Cardiac ventricle fibroblast (primary cell): ENCODE measurements around the gene NPIPB13. TPM values are rescaled to one million over a fixed set of nuclear protein-coding genes. Genes with fewer than 3 reads are reported as not detected.

Source experiments
- total RNA-seq: library from RNA; depleted of rRNA; stranded (reverse); fragments of >200 nt; gene quantifications from 2 replicates; pipeline ENCODE4 v1.2.3, GENCODE V29; 2015

NPIPB13 gene
- 1.7 and 2.1 TPM in 2 replicates for total RNA-seq

DNA sequence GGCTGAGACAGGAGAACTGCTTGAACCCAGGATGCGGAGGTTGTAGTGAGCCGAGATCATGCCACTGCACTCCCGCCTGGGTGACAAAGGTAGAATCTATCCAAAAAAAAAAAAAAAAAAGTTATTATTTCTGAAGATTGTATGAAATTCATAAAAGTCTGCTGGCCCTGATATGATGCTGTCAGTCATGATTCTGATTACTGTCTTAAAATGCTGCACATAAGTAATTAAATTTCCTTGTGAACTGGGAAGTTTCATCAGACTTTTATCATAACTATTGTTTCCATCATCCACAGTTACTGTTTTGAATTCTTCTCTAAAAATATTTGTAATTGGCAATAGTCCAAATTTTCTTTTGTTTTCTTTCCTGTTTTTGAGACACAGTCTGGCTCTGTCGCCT is at the start of gene NPIPB13:
NPIPB13 (minus strand) TSS at position 101 of the 400 bp plus-strand sequence. CDS start 2,906 bp downstream, outside the sequence.

DNA sequence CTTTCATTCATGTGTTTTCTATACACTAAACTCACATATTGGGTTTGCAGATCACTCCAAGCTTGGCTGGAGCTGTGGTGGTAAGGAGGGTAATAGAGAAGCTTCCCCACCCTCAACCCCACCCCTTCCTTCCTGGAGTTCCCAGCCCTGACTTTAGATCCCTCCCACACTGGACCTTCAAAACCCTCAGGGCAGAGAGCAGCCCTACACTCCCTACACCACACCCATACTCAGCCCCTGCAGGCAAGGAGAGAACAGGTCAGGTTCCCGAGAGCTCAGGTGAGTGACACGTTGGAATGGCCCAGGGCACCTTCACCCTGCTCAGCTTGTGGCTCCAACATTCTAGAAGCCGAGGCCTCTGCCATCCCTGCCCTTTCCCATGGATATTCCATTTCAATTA is 49.2 kb downstream of the NPIPB13 start, which contains the start of gene SULT1A3:
SULT1A3 (plus strand) TSS at position 207 of the 400 bp plus-strand sequence. CDS start 1,474 bp downstream, outside the sequence.

Other genes starting within 250 kb of the NPIPB13 start
- not detected in 2 replicates for gene DOC2A, start 237.5 kb downstream of the NPIPB13 start, total RNA-seq
- not detected in 2 replicates for gene C16orf92, start 225.3 kb downstream of the NPIPB13 start, total RNA-seq
- not detected in 2 replicates for gene TLCD3B, start 217.2 kb downstream of the NPIPB13 start, total RNA-seq
- gene ALDOA, start 182.7 kb downstream of the NPIPB13 start, total RNA-seq, result 1,739 and 1,751 TPM in 2 replicates
- 50.5 and 56.4 TPM in 2 replicates for gene PPP4C, start 172.5 kb downstream of the NPIPB13 start, total RNA-seq
- 0.37 TPM in 1 of 2 replicates, not detected in the other for gene TBX6, start 156.6 kb downstream of the NPIPB13 start, total RNA-seq
- 60.6 and 79.3 TPM in 2 replicates for gene YPEL3, start 152.3 kb downstream of the NPIPB13 start, total RNA-seq
- gene GDPD3, start 134.9 kb downstream of the NPIPB13 start, total RNA-seq, result 0.64 and 1.00 TPM in 2 replicates
- 47.0 and 60.8 TPM in 2 replicates for gene MAPK3, start 125.3 kb downstream of the NPIPB13 start, total RNA-seq
- 0.15 and 1.3 TPM in 2 replicates for gene CORO1A, start 64.9 kb downstream of the NPIPB13 start, total RNA-seq
- gene BOLA2B, start 54.8 kb downstream of the NPIPB13 start, total RNA-seq, result 53.6 and 86.3 TPM in 2 replicates
- 21.6 and 25.5 TPM in 2 replicates for gene SLX1A, start 54.6 kb downstream of the NPIPB13 start, total RNA-seq
- gene SULT1A3, start 49.2 kb downstream of the NPIPB13 start, total RNA-seq, result 2.9 and 14.1 TPM in 2 replicates
- gene CD2BP2, start 106.8 kb upstream of the NPIPB13 start, total RNA-seq, result 31.3 and 43.4 TPM in 2 replicates
- 33.1 and 39.3 TPM in 2 replicates for gene TBC1D10B, start 122.0 kb upstream of the NPIPB13 start, total RNA-seq
- gene MYL11, start 126.3 kb upstream of the NPIPB13 start, total RNA-seq, result not detected in 2 replicates
- 0.50 TPM in 1 of 2 replicates, not detected in the other for gene SEPTIN1, start 134.1 kb upstream of the NPIPB13 start, total RNA-seq
- 2.4 and 3.5 TPM in 2 replicates for gene ZNF48, start 146.9 kb upstream of the NPIPB13 start, total RNA-seq
- 28.0 and 32.5 TPM in 2 replicates for gene ZNF771, start 159.1 kb upstream of the NPIPB13 start, total RNA-seq
- gene DCTPP1, start 181.6 kb upstream of the NPIPB13 start, total RNA-seq, result 12.6 and 16.9 TPM in 2 replicates
- gene SEPHS2, start 197.4 kb upstream of the NPIPB13 start, total RNA-seq, result 23.2 and 25.8 TPM in 2 replicates
- gene ITGAL, start 224.3 kb upstream of the NPIPB13 start, total RNA-seq, result not detected in 2 replicates